KMS-11 (cell line): ENCODE measurements around the gene LAMP5.

ENCODE experiments used
- H2AFZ ChIP-seq: fragments of 200-600 bp; sonication (generic); 2 replicates; pipeline ENCODE4 v1.6.1; 2016; ENCODE audit warnings: antibody characterized with exemption, mixed run types, low read depth
- H3K27ac ChIP-seq: fragments of 200-600 bp; sonication (generic); 2 replicates; pipeline ENCODE4 v1.6.1; 2016; ENCODE audit warnings: mild to moderate bottlenecking, mixed run types
- H3K27me3 ChIP-seq: fragments of 200-600 bp; sonication (generic); 2 replicates; pipeline ENCODE4 v1.6.1; 2017; ENCODE audit warnings: mild to moderate bottlenecking, low read depth, mixed run types, moderate library complexity; ENCODE audit not compliant: insufficient read depth
- H3K36me3 ChIP-seq: fragments of 200-600 bp; sonication (generic); 2 replicates; pipeline ENCODE4 v1.6.1; 2017; ENCODE audit warnings: mild to moderate bottlenecking, mixed run types; ENCODE audit not compliant: insufficient read depth
- H3K4me1 ChIP-seq: fragments of 200-600 bp; sonication (generic); 2 replicates; pipeline ENCODE4 v1.6.1; 2016; ENCODE audit warnings: mild to moderate bottlenecking, low read depth, mixed run types; ENCODE audit not compliant: poor library complexity, severe bottlenecking
- H3K4me2 ChIP-seq: fragments of 200-600 bp; sonication (generic); 2 replicates; pipeline ENCODE4 v1.7.0; 2016; ENCODE audit warnings: mild to moderate bottlenecking, mixed run types
- H3K4me3 ChIP-seq: fragments of 200-600 bp; sonication (generic); IDR thresholded peaks from 2 replicates; pipeline ENCODE4 v1.6.1; 2017; ENCODE audit warnings: low read depth, low read length, mixed read lengths; ENCODE audit not compliant: insufficient read depth
- H3K79me2 ChIP-seq: fragments of 200-600 bp; sonication (generic); 2 replicates; pipeline ENCODE4 v1.6.1; 2016; ENCODE audit warnings: low read depth, mixed run types; ENCODE audit not compliant: insufficient read depth
- H3K9ac ChIP-seq: fragments of 200-600 bp; sonication (generic); 2 replicates; pipeline ENCODE4 v1.6.1; 2016; ENCODE audit warnings: mild to moderate bottlenecking, mixed run types
- H4K20me1 ChIP-seq: fragments of 200-600 bp; sonication (generic); 2 replicates; pipeline ENCODE4 v1.6.1; 2016; ENCODE audit warnings: mild to moderate bottlenecking, mixed run types; ENCODE audit not compliant: insufficient read depth
- CTCF ChIP-seq: fragments of 200-600 bp; sonication (generic); conservative IDR thresholded peaks from 2 replicates; pipeline ENCODE4 v1.6.1; 2017; ENCODE audit warnings: low read depth, mild to moderate bottlenecking, antibody characterized with exemption, low read length, moderate library complexity, mixed read lengths

Gene LAMP5

GRCh38 chr20:9514461-9515213 is at the start of gene LAMP5:
Gene LAMP5, plus strand, starts transcription at chr20:9514590. Its CDS starts 263 bp downstream, at chr20:9514853.
- no peak within 1 kb of the TSS for H3K4me3 ChIP-seq
- H3K27ac ChIP-seq: no peak within 1 kb of the TSS
- no peak for TF ChIP-seq CTCF
- no peaks in the 10 kb centered on the region for H3K79me2 ChIP-seq
- no peak within 1 kb of the TSS; the same call in 1 of the 2 replicates for H2AFZ ChIP-seq
- H3K4me1 ChIP-seq: peaks cover 36% of the 10 kb centered on the region
- H3K36me3 ChIP-seq: no peaks in the 10 kb centered on the region
- no peaks in the 10 kb centered on the region for H4K20me1 ChIP-seq
- no peaks in the 10 kb centered on the region for H3K27me3 ChIP-seq
- H3K4me2 ChIP-seq: no peak within 1 kb of the TSS
- H3K9ac ChIP-seq: no peak within 1 kb of the TSS

DNA sequence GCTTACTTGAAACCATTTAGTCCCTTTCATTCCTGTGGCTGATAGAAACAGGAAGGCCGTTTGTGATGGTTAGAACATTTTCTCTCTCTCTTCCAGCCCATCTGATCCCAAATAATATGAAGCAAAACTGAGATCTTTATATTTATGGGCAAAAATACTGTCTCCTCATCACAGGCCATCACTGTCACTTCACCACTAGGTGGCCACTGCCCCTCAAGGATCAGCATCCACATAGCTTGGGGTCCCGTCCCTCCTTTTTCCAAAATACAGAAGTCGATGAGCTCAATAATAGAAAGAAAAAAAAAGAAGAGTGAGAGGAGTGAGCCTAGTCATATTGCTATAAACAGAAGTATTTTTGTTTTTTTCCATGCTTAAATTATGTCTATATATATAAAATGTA is 46.4 kb upstream of the LAMP5 start:
- Histone ChIP-seq H3K36me3 (no peaks in the 10 kb centered on the region), H3K4me3 (no peak overlapping the region), H3K27me3 (no peaks in the 10 kb centered on the region), H3K4me2 (no peak overlapping the region), H3K4me1 (no peaks in the 10 kb centered on the region), H3K27ac (no peak overlapping the region), H3K9ac (no peak overlapping the region), H3K79me2 (no peaks in the 10 kb centered on the region), H2AFZ (no peak overlapping the region), H4K20me1 (no peaks in the 10 kb centered on the region)
- TF ChIP-seq CTCF: peak; percentile 56

GRCh38 chr20:9474835-9475415 is 39.5 kb upstream of the LAMP5 start:
- H3K4me2 ChIP-seq: no peak overlapping the region
- no peaks in the 10 kb centered on the region for H3K79me2 ChIP-seq
- no peaks in the 10 kb centered on the region for H3K4me1 ChIP-seq
- TF ChIP-seq CTCF: no peak
- no peaks in the 10 kb centered on the region for H3K36me3 ChIP-seq
- H3K9ac ChIP-seq: no peak overlapping the region
- no peaks in the 10 kb centered on the region for H4K20me1 ChIP-seq
- no peaks in the 10 kb centered on the region for H3K27me3 ChIP-seq
- H3K27ac ChIP-seq: no peak overlapping the region
- no peak overlapping the region for H2AFZ ChIP-seq
- H3K4me3 ChIP-seq: no peak overlapping the region

- Histone ChIP-seq H3K36me3 (no peaks in the 10 kb centered on the region), H3K27ac (no peak overlapping the region), H3K9ac (no peak overlapping the region), H3K4me2 (no peak overlapping the region), H3K27me3 (no peaks in the 10 kb centered on the region), H3K4me3 (no peak overlapping the region), H2AFZ (no peak overlapping the region), H3K79me2 (no peaks in the 10 kb centered on the region), H3K4me1 (no peaks in the 10 kb centered on the region), H4K20me1 (no peaks in the 10 kb centered on the region)
- TF ChIP-seq CTCF: no peak
Measured at GRCh38 chr20:9475456-9475855, 38.9 kb upstream of the LAMP5 start.
